Fibroblast of lung (primary cell): ENCODE measurements around the gene DAGLB.

Experiments
- EZH2 ChIP-seq: IDR thresholded peaks from 2 replicates; pipeline ENCODE4 v1.5.1; 2012; ENCODE audit warnings: low read length, control low read depth, mild to moderate bottlenecking; ENCODE audit errors: missing control alignments
- TF ChIP-seq, protein P1 (sequence below), 2 donors: IDR thresholded peaks in 1 of 2; conservative IDR thresholded peaks in 1 of 2; 1 replicate in 1 of 2; 2 replicates in 1 of 2; pipeline ENCODE4 v1.5.1; 2011 to 2012; ENCODE audit warnings: low read length in 2 of 2, control low read depth in 1 of 2, inconsistent platforms in 1 of 2, low read depth in 1 of 2, mild to moderate bottlenecking in 1 of 2

- TF ChIP-seq, protein P1, sequence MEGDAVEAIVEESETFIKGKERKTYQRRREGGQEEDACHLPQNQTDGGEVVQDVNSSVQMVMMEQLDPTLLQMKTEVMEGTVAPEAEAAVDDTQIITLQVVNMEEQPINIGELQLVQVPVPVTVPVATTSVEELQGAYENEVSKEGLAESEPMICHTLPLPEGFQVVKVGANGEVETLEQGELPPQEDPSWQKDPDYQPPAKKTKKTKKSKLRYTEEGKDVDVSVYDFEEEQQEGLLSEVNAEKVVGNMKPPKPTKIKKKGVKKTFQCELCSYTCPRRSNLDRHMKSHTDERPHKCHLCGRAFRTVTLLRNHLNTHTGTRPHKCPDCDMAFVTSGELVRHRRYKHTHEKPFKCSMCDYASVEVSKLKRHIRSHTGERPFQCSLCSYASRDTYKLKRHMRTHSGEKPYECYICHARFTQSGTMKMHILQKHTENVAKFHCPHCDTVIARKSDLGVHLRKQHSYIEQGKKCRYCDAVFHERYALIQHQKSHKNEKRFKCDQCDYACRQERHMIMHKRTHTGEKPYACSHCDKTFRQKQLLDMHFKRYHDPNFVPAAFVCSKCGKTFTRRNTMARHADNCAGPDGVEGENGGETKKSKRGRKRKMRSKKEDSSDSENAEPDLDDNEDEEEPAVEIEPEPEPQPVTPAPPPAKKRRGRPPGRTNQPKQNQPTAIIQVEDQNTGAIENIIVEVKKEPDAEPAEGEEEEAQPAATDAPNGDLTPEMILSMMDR (conservative IDR thresholded peaks at IDR 0.05 in 1 of 2, IDR thresholded peaks at IDR 0.05 in 1 of 2; ENCODE audit: low read depth in 1 of 2, low read length in 2 of 2) = no peak
- TF ChIP-seq EZH2 = no peak
These were observed 53.6 kb downstream of the DAGLB start for GRCh38 chr7:6394114-6394513.
